OCI-LY7 (cell line): ENCODE data around the gene PLD5.

Source experiments
- EZH2phosphoT487 ChIP-seq: fragments of 200-600 bp; sonication (generic); IDR thresholded peaks from 2 replicates; pipeline ENCODE4 v1.6.1; 2018; ENCODE audit warnings: low read depth, borderline replicate concordance, mild to moderate bottlenecking, mixed run types, antibody characterized with exemption, low read length, moderate library complexity, mixed read lengths
- TF ChIP-seq, protein P1 (sequence below): fragments of 200-600 bp; sonication (generic); conservative IDR thresholded peaks from 2 replicates; pipeline ENCODE4 v1.5.1; 2014; ENCODE audit warnings: mild to moderate bottlenecking, antibody characterized with exemption, low read length, moderate library complexity, mixed read lengths

DNA sequence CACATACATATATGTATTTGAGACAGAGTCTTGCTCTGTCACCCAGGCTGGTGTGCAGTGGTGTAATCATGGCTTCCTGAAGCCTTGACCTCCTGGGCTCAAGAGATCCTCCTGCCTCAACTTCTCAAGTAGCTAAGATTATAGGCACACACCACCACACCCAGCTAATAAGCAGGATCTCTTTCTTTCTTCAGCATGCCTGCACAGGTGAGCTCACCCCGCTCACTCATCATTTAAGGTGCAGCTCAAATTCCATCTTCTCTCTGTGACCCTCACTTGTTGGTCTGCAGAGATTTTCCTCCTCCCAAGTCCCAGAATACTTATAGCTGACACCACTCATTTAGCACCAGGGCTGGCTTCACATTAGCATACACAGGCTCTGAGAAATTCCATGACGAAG lies 316.5 kb downstream of the PLD5 start:
- TF ChIP-seq, protein P1, sequence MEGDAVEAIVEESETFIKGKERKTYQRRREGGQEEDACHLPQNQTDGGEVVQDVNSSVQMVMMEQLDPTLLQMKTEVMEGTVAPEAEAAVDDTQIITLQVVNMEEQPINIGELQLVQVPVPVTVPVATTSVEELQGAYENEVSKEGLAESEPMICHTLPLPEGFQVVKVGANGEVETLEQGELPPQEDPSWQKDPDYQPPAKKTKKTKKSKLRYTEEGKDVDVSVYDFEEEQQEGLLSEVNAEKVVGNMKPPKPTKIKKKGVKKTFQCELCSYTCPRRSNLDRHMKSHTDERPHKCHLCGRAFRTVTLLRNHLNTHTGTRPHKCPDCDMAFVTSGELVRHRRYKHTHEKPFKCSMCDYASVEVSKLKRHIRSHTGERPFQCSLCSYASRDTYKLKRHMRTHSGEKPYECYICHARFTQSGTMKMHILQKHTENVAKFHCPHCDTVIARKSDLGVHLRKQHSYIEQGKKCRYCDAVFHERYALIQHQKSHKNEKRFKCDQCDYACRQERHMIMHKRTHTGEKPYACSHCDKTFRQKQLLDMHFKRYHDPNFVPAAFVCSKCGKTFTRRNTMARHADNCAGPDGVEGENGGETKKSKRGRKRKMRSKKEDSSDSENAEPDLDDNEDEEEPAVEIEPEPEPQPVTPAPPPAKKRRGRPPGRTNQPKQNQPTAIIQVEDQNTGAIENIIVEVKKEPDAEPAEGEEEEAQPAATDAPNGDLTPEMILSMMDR: no peak
- TF ChIP-seq EZH2phosphoT487: no peak
